Activated CD8-positive, alpha-beta T cell treated with anti-CD3 and anti-CD28 coated beads, Interleukin-2, amount 10 ng/mL, durations not matched to agents 7 days and 5 days (primary cell): Measurements from ENCODE around the gene BIN2. TPM values are rescaled to one million over a fixed set of nuclear protein-coding genes. Genes with fewer than 3 reads are reported as not detected.

Experiments
- ATAC-seq: fragments of 150-1000 bp; cut with Tn5 transposase; one replicate; pipeline ENCODE4 v1.10.0; 2021; ENCODE audit warnings: moderate library complexity
- CTCF ChIA-PET: fragments of 350-600 bp; sonication (Branson Sonifier 250); formaldehyde crosslinking; loops from one replicate; lab custom pipeline; 2021; ENCODE audit warnings: antibody characterized with exemption; lab: Charles Lee
- POLR2A ChIA-PET: fragments of 350-600 bp; sonication (Branson Sonifier 250); formaldehyde crosslinking; loops from one replicate; lab custom pipeline; 2021; ENCODE audit warnings: antibody characterized with exemption; lab: Charles Lee
- DNase-seq: peaks from one replicate; pipeline ENCODE4 v3.0.0-alpha.2; 2020
- H3K27ac Mint-ChIP-seq: one replicate; pipeline ENCODE4 v1.8.0; 2021; ENCODE audit warnings: mild to moderate bottlenecking, mixed read lengths
- H3K27me3 Mint-ChIP-seq: one replicate; pipeline ENCODE4 v1.8.0; 2021; ENCODE audit warnings: low read depth, mixed read lengths
- H3K36me3 Mint-ChIP-seq: one replicate; pipeline ENCODE4 v1.8.0; 2021; ENCODE audit warnings: low read depth, mixed read lengths
- H3K4me1 Mint-ChIP-seq: one replicate; pipeline ENCODE4 v1.8.0; 2021; ENCODE audit warnings: low read depth, mixed read lengths
- H3K4me3 Mint-ChIP-seq: one replicate; pipeline ENCODE4 v1.8.0; 2021; ENCODE audit warnings: mild to moderate bottlenecking, mixed read lengths
- H3K9me3 Mint-ChIP-seq: one replicate; pipeline ENCODE4 v1.8.0; 2022; ENCODE audit warnings: mixed read lengths; ENCODE audit not compliant: insufficient read depth
- total RNA-seq, 2 experiments: library from RNA; stranded (reverse); gene quantifications; one replicate each; pipeline ENCODE4 v1.2.3, GENCODE V29; 2021

BIN2 gene
- total RNA-seq, 2 experiments from 2014 or later = 158 to 161 TPM

DNA sequence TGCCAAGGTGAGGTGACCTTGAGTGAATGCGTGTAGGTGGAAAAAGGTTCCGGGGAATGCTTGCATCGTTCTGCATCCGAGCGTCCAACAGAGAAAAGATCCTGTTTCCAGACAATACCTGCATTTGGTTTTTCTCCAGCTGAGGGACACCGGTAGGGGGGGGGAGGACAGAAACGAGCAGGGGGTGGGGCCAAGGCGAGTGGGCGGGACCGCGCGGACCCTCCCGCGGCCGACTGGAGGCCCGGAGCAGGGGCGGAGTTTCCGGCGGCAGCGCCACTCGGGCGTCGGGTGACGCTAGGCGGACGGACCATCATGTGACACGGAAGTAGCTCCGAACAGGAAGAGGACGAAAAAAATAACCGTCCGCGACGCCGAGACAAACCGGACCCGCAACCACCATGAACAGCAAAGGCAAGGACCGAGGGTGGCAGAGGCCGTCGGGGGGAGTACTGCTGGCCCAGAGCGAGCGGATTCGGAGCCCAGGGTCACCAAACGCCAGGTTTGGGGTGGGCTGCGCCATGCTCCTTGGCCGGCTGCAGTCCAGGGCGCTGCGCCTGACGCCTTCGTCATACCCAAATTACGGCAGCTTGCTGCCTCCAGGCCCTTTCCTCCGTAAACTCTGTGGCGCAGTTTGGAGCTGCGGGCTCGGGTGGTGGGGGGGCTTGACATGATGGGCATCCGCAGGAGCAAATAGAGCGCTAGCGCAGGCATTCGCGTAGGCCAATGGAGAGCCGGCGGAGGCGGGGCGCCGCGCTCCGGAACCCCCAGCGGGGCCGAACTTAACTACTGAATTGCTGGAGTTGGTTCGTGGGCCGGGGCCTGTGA, 85.3 kb downstream of the BIN2 start, which contains the start of gene DAZAP2:
TSS of gene DAZAP2 (plus strand) at position 317 of the 825 bp plus-strand sequence. CDS start at position 399, 82 bp downstream.
- H3K36me3 Mint-ChIP-seq = peaks cover 41% of the 10 kb centered on the region
- ATAC-seq (peak; percentile 96), DNase-seq (peak; percentile 97)
- H3K4me1 Mint-ChIP-seq = peaks cover 38% of the 10 kb centered on the region
- peak within 1 kb of the TSS; percentile 96 for H3K4me3 Mint-ChIP-seq
- ChIA-PET POLR2A (interaction anchor here (0.6 to 3.4 kb wide), 32 partner anchors 9 to 1000 kb away, joined by 3 to 31 read pairs (median 3); partner anchors contain the start of genes ATF1, CSRNP2, LETMD1 and POU6F1), CTCF (interaction anchor here (0.7 to 3.4 kb wide), 8 partner anchors 8 to 1056 kb away, joined by 3 to 28 read pairs (median 4); partner anchors contain the start of genes CSRNP2 and POU6F1)
- H3K9me3 Mint-ChIP-seq = no peaks in the 10 kb centered on the region
- peaks cover 2% of the 10 kb centered on the region for H3K27me3 Mint-ChIP-seq
- H3K27ac Mint-ChIP-seq = peak within 1 kb of the TSS; percentile 100

DNA sequence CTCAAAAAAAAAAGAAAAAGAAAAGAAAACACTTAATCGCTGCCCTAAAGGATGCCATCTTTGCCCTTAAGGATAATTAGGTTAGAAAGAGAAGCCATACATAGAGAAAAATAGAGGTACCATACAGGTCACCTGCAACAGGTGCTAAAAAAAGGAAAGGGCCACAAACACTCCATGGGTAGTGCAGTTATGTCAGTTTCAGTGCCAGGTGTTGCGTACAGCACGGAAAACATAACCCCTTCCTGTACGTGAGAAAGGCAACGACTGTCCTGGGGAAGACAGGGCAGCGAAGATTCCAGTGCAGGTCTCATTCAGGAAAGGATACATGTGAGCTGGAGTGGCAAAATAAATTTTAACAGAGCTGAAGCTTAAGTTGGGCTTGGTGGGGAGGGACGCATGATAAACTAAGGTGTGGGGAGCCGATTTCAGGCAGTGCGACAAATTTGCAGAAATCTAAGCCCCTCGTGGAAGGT, 85.9 kb downstream of the BIN2 start:
- ATAC-seq (peak; percentile 11), DNase-seq (no peak)
- Mint-ChIP-seq H3K9me3 (no peaks in the 10 kb centered on the region), H3K4me3 (peak overlapping the region; percentile 96), H3K36me3 (peaks cover 39% of the 10 kb centered on the region), H3K27me3 (peaks cover 2% of the 10 kb centered on the region), H3K27ac (peak overlapping the region; percentile 100), H3K4me1 (peaks cover 37% of the 10 kb centered on the region)
- ChIA-PET CTCF (interaction anchor here (1.0 to 3.4 kb wide), 7 partner anchors 11 to 1056 kb away, joined by 3 to 28 read pairs (median 4); partner anchors contain the start of genes CSRNP2 and POU6F1), POLR2A (interaction anchor here (0.6 to 3.4 kb wide), 25 partner anchors 8 to 474 kb away, joined by 3 to 31 read pairs (median 4); partner anchors contain the start of genes ATF1, CSRNP2, LETMD1 and POU6F1)

DNA sequence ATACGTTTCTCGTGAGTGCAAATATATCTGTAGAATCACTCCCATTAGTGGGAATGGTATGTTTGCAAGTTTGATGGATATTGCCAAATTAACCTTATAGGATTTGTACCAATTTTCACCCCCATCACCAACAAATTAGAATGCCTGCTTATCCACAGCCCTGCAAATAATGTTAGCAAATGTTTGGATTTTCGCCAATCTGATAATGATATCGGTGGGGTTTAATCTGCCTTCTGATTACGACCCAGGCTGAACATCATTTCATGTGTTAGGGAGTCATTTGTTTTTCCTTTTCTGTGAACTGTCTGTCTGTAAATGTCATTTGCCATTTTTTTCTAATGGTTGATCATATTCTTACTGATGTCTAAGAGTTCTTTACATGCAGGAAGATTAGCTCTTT, 89.4 kb downstream of the BIN2 start:
- DNase-seq (no peak), ATAC-seq (no peak)
- Mint-ChIP-seq H3K4me3 (no peak overlapping the region), H3K36me3 (peaks cover 8% of the 10 kb centered on the region), H3K9me3 (no peaks in the 10 kb centered on the region), H3K27ac (no peak overlapping the region), H3K27me3 (peaks cover 5% of the 10 kb centered on the region), H3K4me1 (peaks cover 17% of the 10 kb centered on the region)
- ChIA-PET POLR2A (interaction anchor here (1.0 kb wide), 1 partner anchor 89 kb away, joined by 3 read pairs; the partner anchor contains the start of gene BIN2), CTCF (interaction anchor here (1.4 kb wide), 1 partner anchor 16 kb away, joined by 5 read pairs; the partner anchor contains the start of gene POU6F1)

DNA sequence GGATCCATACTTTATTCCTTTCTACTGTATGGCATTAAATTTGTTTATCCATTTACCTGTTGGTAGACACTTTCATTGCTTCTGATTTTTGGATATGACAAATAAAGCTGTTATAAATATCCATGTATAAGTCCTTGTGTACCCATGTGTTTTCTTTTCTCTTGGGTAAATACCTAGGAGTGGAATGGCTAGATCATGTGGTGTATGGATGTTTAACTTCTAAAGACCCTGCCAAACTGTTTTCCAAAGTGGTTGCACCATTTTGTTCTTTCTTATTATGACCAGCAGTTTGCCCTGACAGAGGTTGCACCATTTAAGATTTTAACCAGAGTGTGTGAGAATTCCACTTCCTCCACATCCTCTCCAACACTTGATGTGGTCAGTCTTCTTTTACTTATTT, 91.3 kb downstream of the BIN2 start:
- ATAC-seq (no peak), DNase-seq (no peak)
- CTCF ChIA-PET = interaction anchor here (1.2 kb wide), 1 partner anchor 14 kb away, joined by 3 read pairs; no protein-coding TSS in a partner anchor
- Mint-ChIP-seq H3K27me3 (peaks cover 5% of the 10 kb centered on the region), H3K27ac (no peak overlapping the region), H3K4me1 (peaks cover 9% of the 10 kb centered on the region), H3K9me3 (no peaks in the 10 kb centered on the region), H3K36me3 (peaks cover 2% of the 10 kb centered on the region), H3K4me3 (no peak overlapping the region)
- POLR2A ChIA-PET = no interaction called here

Other genes with a start within 250 kb of the BIN2 start
- gene CSRNP2, start 240.6 kb downstream of the BIN2 start, total RNA-seq = 10 to 100 TPM; 13.4 to 13.7 TPM
- gene TFCP2, start 151.0 kb downstream of the BIN2 start, total RNA-seq = 10 to 100 TPM; 34.5 to 38.8 TPM
- gene POU6F1, start 106.1 kb downstream of the BIN2 start, total RNA-seq = 1 to 10 TPM; 1.3 to 2.2 TPM
- 100 to 1,000 TPM; 186 TPM for gene DAZAP2, start 85.3 kb downstream of the BIN2 start, total RNA-seq
- gene SMAGP, start 53.8 kb downstream of the BIN2 start, total RNA-seq = 1 to 10 TPM; 4.3 to 4.7 TPM
- gene CELA1, start 22.5 kb upstream of the BIN2 start, total RNA-seq = not detected
- gene GALNT6, start 67.2 kb upstream of the BIN2 start, total RNA-seq = 10 to 100 TPM; 40.4 to 43.1 TPM
- 10 to 100 TPM; 11.4 to 12.6 TPM for gene SLC4A8, start 100.7 kb upstream of the BIN2 start, total RNA-seq